Suppressor macrophage (primary cell): Measurements from ENCODE around the gene PIP4K2A.
"Not testable (repeated sequence)": the region's sequence is repeated elsewhere in the genome, so short reads cannot be mapped to it uniquely, and the experiment has no call there.

ENCODE experiments used
- DNase-seq, 4 experiments: peaks; one replicate each; pipeline ENCODE4 v3.0.0-alpha.2; 2020 to 2022

PIP4K2A gene

GRCh38 chr10:22719406-22720042, 5.1 kb upstream of the PIP4K2A start:
- no peak for DNase-seq

- DNase-seq, result not testable (repeated sequence)
These were observed 4.3 kb upstream of the PIP4K2A start for GRCh38 chr10:22718659-22719058.

GRCh38 chr10:22717728-22718127, 3.4 kb upstream of the PIP4K2A start:
- DNase-seq, result no peak

- no peak for DNase-seq
These were observed 2.6 kb upstream of the PIP4K2A start for GRCh38 chr10:22716943-22717342.

GRCh38 chr10:22715290-22715625, 880 bp upstream of the PIP4K2A start:
- no peak for DNase-seq

- DNase-seq, result peak; percentile 35 to 64 (median 44)
These were observed 412 bp downstream of the PIP4K2A start for GRCh38 chr10:22713853-22714478.

GRCh38 chr10:22712956-22713852, 1.2 kb downstream of the PIP4K2A start:
- DNase-seq, result peak in 3 of 4 experiments; percentile 42 to 61 (median 54)

- no peak for DNase-seq
These were observed 2.0 kb downstream of the PIP4K2A start for GRCh38 chr10:22712211-22712955.

- no peak for DNase-seq
These were observed 3.0 kb downstream of the PIP4K2A start for GRCh38 chr10:22711373-22711772.

- peak; percentile 73 to 88 (median 86) for DNase-seq
These were observed 4.1 kb downstream of the PIP4K2A start for GRCh38 chr10:22710139-22710745.

- no peak for DNase-seq
These were observed 5.6 kb downstream of the PIP4K2A start for GRCh38 chr10:22708772-22709171.

GRCh38 chr10:22705527-22705926, 8.9 kb downstream of the PIP4K2A start:
- no peak for DNase-seq

GRCh38 chr10:22704942-22705341, 9.4 kb downstream of the PIP4K2A start:
- DNase-seq, result peak in 3 of 4 experiments; percentile 24 to 38 (median 27)

GRCh38 chr10:22704471-22704911, 9.9 kb downstream of the PIP4K2A start:
- DNase-seq, result peak; percentile 39 to 75 (median 70)

GRCh38 chr10:22702348-22702747, 12.0 kb downstream of the PIP4K2A start:
- DNase-seq, result no peak

- DNase-seq, result no peak
These were observed 13.1 kb downstream of the PIP4K2A start for GRCh38 chr10:22701132-22701826.

- DNase-seq, result no peak
These were observed 13.9 kb downstream of the PIP4K2A start for GRCh38 chr10:22700489-22700888.

- no peak for DNase-seq
These were observed 14.4 kb downstream of the PIP4K2A start for GRCh38 chr10:22699976-22700375.

- DNase-seq, result no peak
These were observed 15.4 kb downstream of the PIP4K2A start for GRCh38 chr10:22698941-22699440.

- no peak for DNase-seq
These were observed 16.6 kb downstream of the PIP4K2A start for GRCh38 chr10:22697800-22698199.

- DNase-seq, result no peak
These were observed 17.3 kb downstream of the PIP4K2A start for GRCh38 chr10:22697101-22697500.
